ENCODE data around the gene ABCA6. TPM values are rescaled to one million over a fixed set of nuclear protein-coding genes. Genes with fewer than 3 reads are reported as not detected.

Gene ABCA6
- total and polyA plus RNA-seq, 9 of the 15 experiments (the other 6 are each of a cell fraction or from before 2014, with no cell fraction given): 0.06 to 0.73 (median 0.15) TPM

DNA sequence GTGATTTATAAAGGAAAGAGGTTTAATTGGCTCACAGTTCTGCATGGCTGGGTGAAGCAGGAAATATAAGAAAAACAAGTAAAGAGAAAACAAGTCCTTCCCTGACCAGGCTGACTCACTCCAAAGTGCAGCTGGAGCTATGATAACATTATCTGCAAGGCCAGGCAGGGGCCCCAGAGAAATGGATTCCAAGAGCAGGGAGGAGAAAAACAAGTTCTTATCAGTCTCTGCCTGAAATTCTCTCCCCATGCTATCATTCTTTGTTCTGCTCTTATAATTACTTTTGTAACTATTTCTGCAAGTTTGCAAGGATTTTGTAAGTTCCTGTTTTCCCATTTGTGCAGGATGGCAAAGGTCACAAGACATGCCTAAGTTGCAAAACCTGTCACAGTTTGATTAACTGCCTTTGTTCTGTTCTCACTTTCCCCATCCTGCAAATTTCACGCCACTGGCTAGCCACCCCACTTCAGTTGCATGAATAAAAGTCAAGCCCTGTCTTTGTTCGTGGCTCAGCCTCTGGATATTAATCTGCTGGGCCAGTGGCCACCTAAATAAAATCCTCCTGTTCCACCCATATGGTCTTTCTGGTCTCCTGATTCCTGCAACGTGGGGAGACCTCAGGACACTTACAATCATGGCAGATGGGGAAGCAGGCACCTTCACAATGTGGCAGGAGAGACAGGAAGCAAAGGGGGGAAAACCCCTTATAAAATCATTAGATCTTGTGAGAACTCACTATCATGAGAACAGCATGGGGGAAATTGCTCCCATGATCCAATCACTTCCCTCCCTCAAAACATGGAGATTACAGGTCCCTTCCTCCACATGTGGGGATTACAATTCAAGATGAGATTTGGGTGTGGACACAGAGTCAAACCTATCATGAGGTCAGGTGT, 94.1 kb downstream of the ABCA6 start (continued):
- TF ChIP-seq MYBL2 (IDR thresholded peaks at IDR 0.05; ENCODE audit: low read depth): 0 out of 2 replicates have a peak, but pooled peaks have one; percentile 46
- no peak for TF ChIP-seq MYBL2 (CRISPR knock-in tag; IDR thresholded peaks at IDR 0.05; ENCODE audit: borderline replicate concordance)
- peak; percentile 62 for TF ChIP-seq POLR2H (tag; IDR thresholded peaks at IDR 0.05; ENCODE audit: low read depth)
- TF ChIP-seq, protein P1, sequence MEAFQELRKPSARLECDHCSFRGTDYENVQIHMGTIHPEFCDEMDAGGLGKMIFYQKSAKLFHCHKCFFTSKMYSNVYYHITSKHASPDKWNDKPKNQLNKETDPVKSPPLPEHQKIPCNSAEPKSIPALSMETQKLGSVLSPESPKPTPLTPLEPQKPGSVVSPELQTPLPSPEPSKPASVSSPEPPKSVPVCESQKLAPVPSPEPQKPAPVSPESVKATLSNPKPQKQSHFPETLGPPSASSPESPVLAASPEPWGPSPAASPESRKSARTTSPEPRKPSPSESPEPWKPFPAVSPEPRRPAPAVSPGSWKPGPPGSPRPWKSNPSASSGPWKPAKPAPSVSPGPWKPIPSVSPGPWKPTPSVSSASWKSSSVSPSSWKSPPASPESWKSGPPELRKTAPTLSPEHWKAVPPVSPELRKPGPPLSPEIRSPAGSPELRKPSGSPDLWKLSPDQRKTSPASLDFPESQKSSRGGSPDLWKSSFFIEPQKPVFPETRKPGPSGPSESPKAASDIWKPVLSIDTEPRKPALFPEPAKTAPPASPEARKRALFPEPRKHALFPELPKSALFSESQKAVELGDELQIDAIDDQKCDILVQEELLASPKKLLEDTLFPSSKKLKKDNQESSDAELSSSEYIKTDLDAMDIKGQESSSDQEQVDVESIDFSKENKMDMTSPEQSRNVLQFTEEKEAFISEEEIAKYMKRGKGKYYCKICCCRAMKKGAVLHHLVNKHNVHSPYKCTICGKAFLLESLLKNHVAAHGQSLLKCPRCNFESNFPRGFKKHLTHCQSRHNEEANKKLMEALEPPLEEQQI (IDR thresholded peaks at IDR 0.05): peak; percentile 99
- TF ChIP-seq, protein P2, sequence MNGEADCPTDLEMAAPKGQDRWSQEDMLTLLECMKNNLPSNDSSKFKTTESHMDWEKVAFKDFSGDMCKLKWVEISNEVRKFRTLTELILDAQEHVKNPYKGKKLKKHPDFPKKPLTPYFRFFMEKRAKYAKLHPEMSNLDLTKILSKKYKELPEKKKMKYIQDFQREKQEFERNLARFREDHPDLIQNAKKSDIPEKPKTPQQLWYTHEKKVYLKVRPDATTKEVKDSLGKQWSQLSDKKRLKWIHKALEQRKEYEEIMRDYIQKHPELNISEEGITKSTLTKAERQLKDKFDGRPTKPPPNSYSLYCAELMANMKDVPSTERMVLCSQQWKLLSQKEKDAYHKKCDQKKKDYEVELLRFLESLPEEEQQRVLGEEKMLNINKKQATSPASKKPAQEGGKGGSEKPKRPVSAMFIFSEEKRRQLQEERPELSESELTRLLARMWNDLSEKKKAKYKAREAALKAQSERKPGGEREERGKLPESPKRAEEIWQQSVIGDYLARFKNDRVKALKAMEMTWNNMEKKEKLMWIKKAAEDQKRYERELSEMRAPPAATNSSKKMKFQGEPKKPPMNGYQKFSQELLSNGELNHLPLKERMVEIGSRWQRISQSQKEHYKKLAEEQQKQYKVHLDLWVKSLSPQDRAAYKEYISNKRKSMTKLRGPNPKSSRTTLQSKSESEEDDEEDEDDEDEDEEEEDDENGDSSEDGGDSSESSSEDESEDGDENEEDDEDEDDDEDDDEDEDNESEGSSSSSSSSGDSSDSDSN (IDR thresholded peaks at IDR 0.05; ENCODE audit: borderline replicate concordance in 1 of 2, low read depth in 2 of 2, low read length in 2 of 2): no peak
- peak in 1 of 3 experiments; percentile 32 for TF ChIP-seq YY1 (IDR thresholded peaks at IDR 0.05; ENCODE audit: borderline replicate concordance in 1 of 3, control insufficient read depth in 1 of 3, extremely low read depth in 1 of 3, insufficient read depth in 3 of 3, insufficient read length in 1 of 3, insufficient replicate concordance in 2 of 3, low read depth in 1 of 3, low read length in 2 of 3)
- TF ChIP-seq HDAC3 (IDR thresholded peaks at IDR 0.05; ENCODE audit: borderline replicate concordance, partially characterized antibody): peak; percentile 95
- peak; percentile 89 for TF ChIP-seq ATF7 (IDR thresholded peaks at IDR 0.05)
- TF ChIP-seq MEF2D (tag; conservative IDR thresholded peaks at IDR 0.05; ENCODE audit: low read depth): peak; percentile 79
- no peak for TF ChIP-seq IRF1 (CRISPR knock-in tag; IDR thresholded peaks at IDR 0.05; ENCODE audit: borderline replicate concordance)
- peak; percentile 88 to 94; a peak in 3 of 4 replicates for TF ChIP-seq RCOR1 (IDR thresholded peaks at IDR 0.05; ENCODE audit: borderline replicate concordance in 1 of 2, low read depth in 2 of 2, low read length in 2 of 2)
- 0 out of 2 replicates have a peak, but pooled peaks have one; percentile 8 for TF ChIP-seq ILK (tag; IDR thresholded peaks at IDR 0.05; ENCODE audit: borderline replicate concordance, low read depth)
- TF ChIP-seq ZNF778 (CRISPR knock-in tag; IDR thresholded peaks at IDR 0.05): no peak
- TF ChIP-seq NFIX (CRISPR knock-in tag; IDR thresholded peaks at IDR 0.05; ENCODE audit: low read depth): 0 out of 2 replicates have a peak, but pooled peaks have one; percentile 3
- TF ChIP-seq BCL6 (CRISPR knock-in tag; IDR thresholded peaks at IDR 0.05): 0 out of 2 replicates have a peak, but pooled peaks have one; percentile 29
- no peak for TF ChIP-seq ATF1 (CRISPR knock-in tag; IDR thresholded peaks at IDR 0.05)
- TF ChIP-seq ATF1 (tag; IDR thresholded peaks at IDR 0.05): peak; percentile 73

Data from K562 (cell line).